Mesenteric fat pad (tissue), 1 donor: Measurements from ENCODE around the gene FOXP4. TPM values are rescaled to one million over a fixed set of nuclear protein-coding genes. Genes with fewer than 3 reads are reported as not detected.

Experiments used
- DNase-seq: peaks from one replicate; pipeline ENCODE4 v3.0.0-alpha.2; 2020; ENCODE audit warnings: low spot score
- total RNA-seq: library from RNA; stranded (reverse); fragmentation: NEBNext Ultra II Directional; extraction: Animal tissue kit (Norgen Biotek cat#: 25700); gene quantifications from one replicate; pipeline ENCODE4 v1.2.1, GENCODE V29; 2021
- donor health status: DM: yes; HTN: yes; CAD: no.

FOXP4 gene
- total RNA-seq, 1 donor from 2014 or later = 21.4 TPM

GRCh38 chr6:41623330-41623729, 77.1 kb downstream of the FOXP4 start:
- DNase-seq = no peak

- no peak for DNase-seq
Observed at GRCh38 chr6:41624621-41625380, 78.6 kb downstream of the FOXP4 start.

- no peak for DNase-seq
Observed at GRCh38 chr6:41625442-41625841, 79.3 kb downstream of the FOXP4 start.

GRCh38 chr6:41626022-41626421, 79.8 kb downstream of the FOXP4 start:
- no peak for DNase-seq

- no peak for DNase-seq
Observed at GRCh38 chr6:41626917-41627316, 80.7 kb downstream of the FOXP4 start.

- DNase-seq = no peak
Observed at GRCh38 chr6:41629128-41629527, 82.9 kb downstream of the FOXP4 start.

GRCh38 chr6:41630069-41630468, 83.9 kb downstream of the FOXP4 start:
- no peak for DNase-seq

- no peak for DNase-seq
Observed at GRCh38 chr6:41630946-41631345, 84.8 kb downstream of the FOXP4 start.

GRCh38 chr6:41633056-41633634, 87.0 kb downstream of the FOXP4 start:
- DNase-seq = no peak

- DNase-seq = no peak
Observed at GRCh38 chr6:41634657-41635056, 88.5 kb downstream of the FOXP4 start.

GRCh38 chr6:41635365-41635764, 89.2 kb downstream of the FOXP4 start:
- DNase-seq = no peak

GRCh38 chr6:41636833-41637193, 90.6 kb downstream of the FOXP4 start:
- no peak for DNase-seq

- no peak for DNase-seq
Observed at GRCh38 chr6:41637194-41638001, 91.2 kb downstream of the FOXP4 start.

GRCh38 chr6:41638002-41638934, 92.1 kb downstream of the FOXP4 start, which contains the start of gene MDFI:
Gene MDFI, plus strand, starts transcription at chr6:41638468. Its CDS starts 282 bp downstream, at chr6:41638750.
- DNase-seq = no peak

- DNase-seq = no peak
Observed at GRCh38 chr6:41638935-41639808, 93.0 kb downstream of the FOXP4 start.

GRCh38 chr6:41639809-41640371, 93.7 kb downstream of the FOXP4 start:
- no peak for DNase-seq

GRCh38 chr6:41640426-41640825, 94.2 kb downstream of the FOXP4 start:
- DNase-seq = no peak

GRCh38 chr6:41641352-41641925, 95.3 kb downstream of the FOXP4 start:
- no peak for DNase-seq
